ENCODE results near the gene NR4A2.

- TF ChIP-seq CTCF (IDR thresholded peaks at IDR 0.05) (no peak), POLR2A (IDR thresholded peaks at IDR 0.05) (no peak)
Measured at GRCh38 chr2:156380117-156380645, 47.7 kb upstream of the NR4A2 start.
